RKO (cell line): Measurements from ENCODE around the gene PTGR1.
A peak's percentile ranks its signal among the peaks of the same experiment; 100 is the strongest.
"Not testable (repeated sequence)": the region's sequence is repeated elsewhere in the genome, so short reads cannot be mapped to it uniquely, and the experiment has no call there.

ENCODE experiments used
- DNase-seq: peaks from one replicate; pipeline ENCODE4 v3.0.0-alpha.2; 2016; ENCODE audit warnings: low spot score

Gene PTGR1

GRCh38 chr9:111613436-111614040, 14.1 kb upstream of the PTGR1 start:
- DNase-seq, result no peak

GRCh38 chr9:111610845-111611244, 11.4 kb upstream of the PTGR1 start:
- DNase-seq, result no peak

DNA sequence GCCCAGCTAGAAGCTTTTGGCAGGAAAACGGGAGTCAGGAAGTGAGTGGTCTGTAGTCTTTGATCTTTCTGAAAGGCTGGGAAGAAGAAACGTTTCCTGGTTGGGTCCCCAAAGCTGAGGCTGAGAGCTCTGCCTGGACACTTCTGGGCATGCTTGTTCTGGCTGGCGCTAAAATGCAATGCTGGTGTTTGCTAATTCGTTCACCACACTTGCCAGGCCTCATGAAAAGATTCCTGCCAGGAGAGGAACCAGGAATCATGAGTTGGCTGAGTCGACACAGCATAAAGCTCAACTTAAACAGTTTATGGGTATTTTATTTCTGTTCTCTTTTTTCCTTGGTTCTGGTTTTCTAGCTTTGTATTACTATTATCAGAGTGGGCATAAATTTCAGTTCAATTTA, 10.7 kb upstream of the PTGR1 start:
- no peak for DNase-seq

DNA sequence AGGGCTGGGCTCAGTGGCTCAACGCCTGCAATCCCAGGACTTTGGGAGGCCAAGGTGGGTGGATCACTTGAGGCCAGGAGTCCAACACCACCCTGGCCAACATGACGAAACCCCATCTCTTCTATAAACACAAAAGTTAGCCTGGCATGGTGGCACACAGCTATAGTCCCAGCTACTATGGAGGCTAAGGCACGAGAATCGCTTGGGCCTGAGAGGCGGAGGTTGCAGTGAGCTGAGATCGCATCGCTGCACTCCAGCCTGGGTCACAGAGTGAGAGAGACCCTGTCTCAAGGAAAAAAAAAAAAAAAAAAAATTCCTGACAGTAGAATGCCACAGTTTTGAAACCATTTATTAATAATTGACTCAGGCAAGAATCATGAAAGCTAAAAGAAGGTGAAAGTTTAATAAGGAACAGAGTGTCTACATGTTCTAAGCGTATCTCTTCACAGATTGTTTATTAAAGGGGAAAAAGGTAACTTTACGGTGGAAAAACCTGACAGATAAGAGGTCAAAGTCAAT, 5.7 kb upstream of the PTGR1 start:
- DNase-seq, result no peak

DNA sequence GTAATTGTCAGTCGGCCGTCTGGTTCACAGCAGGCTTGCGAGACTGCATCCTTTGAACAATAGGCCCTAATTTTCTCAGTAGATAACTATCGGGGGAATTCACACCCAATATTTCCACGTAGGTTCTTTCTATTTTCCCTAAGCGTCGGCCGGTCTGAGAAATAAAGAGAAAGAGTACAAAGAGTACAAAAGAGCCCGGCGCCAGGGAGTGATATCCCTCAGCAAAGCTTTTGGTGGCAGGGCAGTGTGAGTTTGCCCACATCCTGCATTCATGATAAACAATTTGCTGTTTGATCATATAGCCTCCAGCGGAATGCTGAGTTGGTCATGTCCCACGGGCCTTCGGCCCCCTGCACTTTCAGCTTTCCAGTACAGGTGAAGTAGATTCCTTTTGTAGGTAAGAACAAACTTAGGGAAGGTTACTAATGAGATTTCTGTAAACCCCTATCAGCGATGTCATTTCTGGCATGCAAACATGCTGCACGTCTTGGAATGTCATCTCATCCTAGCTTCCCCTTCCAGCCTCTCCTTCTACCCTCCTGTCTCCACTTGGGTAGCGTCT, 4.7 kb upstream of the PTGR1 start:
- DNase-seq, result no peak

DNA sequence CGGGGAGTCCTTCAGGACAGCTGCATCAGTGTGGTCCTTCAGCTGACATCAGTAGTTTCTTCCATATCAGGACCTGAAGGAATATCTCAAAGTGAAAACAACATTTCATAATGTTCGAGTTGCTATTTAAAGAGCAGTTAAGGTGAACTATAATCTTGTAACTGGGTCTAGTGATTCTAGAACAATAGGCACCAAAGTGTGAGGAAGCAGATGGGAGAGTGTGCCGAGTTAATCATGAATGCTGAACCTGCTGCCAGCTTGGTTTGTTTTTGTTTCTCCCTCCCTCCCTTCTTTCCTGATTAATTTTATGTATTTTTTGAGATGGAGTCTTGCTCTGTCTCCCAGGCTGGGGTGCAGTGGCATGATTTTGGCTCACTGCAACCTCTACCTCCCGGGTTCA, 3.6 kb upstream of the PTGR1 start:
- DNase-seq, result no peak

DNA sequence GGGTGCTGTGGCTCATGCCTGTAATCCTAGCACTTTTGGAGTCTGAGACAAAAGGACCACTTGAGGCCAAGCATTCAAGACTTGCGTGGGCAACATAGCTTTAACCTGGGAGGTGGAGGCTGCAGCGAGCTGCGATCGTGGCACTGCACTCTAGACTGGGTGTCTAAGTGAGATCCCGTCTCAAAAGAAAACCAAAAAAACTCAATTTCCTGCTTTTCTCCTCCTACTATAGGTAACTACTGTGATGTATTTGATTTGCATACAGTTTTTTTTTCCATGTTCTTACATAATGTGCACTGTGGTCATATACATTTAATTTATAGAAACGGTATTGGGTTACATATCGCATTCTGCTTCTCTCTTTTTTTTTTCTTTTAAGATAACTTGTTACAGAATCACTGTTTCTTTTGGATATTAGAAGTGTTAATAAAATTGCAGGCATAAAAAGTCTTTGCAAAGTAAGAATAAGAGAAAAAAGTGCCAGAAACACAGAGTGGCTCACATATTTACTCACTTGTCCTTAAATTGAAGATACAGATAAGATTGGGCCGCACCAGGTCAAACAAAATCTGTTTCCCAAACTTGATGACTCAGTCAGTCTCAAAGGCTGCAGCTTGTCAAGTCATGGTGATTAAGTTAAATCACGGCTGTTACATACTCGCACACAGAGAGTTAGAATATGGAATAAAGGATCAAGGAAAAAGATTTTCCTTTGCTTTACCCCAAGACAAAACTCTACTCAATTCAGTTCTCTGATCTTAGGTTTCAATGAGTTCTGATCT, 2.0 kb upstream of the PTGR1 start:
- DNase-seq, result peak; percentile 46

GRCh38 chr9:111599955-111600343, 502 bp upstream of the PTGR1 start:
- DNase-seq, result no peak

GRCh38 chr9:111598733-111599091, 735 bp downstream of the PTGR1 start:
- peak; percentile 67 for DNase-seq

DNA sequence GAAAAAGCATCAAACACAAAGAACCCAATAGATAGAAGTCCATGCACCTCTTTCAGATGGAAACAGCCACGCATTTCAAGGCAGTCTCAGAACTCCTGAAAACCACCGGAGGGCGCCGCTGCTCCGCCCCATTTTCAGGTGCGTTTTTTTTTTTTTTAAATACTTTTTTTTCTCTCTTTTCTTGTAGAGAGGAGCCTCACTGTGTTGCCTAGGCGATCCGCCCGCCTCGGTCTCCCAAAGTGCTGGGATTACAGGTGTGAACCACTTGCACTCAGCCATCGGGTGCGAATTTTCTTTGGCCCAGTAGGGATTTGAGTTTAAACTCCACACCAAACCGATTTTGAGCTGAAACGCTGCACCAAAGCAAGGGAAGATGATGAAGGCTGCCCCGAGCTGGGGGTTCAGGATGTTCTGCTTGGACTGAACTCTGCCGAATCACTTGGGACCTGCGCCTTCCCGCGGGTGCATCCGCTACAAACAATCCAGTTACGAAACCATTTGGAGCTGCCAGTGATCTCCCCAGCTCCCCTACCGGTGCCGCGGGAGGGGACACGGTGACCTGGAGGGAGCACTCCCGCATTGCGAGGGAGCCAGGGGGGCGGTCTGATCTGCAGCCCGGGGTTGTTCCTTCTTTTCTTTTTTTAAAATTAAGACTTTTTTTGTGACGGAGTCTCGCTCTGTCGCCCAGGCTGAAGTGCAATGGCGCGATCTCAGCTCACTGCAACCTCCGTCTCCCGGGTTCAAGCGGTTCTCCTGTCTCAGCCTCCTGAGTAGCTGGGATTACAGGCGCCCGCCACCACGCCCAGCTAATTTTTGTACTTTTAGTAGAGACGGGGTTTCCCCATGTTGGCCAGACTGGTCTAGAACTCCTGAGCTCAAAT, 1.4 kb downstream of the PTGR1 start:
- peak; percentile 84 for DNase-seq

DNA sequence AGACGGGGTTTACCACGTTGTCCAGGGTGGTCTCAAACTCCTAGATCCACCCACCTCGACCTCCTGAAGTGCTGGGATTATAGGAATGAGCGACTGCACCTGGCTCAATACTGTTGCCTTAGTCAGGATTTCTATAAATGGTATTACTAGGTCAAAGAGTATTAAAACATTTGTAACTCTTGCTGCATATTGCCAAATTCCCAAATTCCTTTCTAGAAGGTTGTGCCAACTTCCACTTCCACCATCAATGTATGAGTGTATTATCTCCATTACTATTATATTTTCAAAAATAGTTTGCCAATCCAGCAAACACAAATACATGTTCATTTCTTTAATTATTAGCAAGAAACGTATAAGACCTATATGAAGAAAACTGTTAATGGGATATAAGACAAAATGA, 10.6 kb downstream of the PTGR1 start:
- no peak for DNase-seq

DNA sequence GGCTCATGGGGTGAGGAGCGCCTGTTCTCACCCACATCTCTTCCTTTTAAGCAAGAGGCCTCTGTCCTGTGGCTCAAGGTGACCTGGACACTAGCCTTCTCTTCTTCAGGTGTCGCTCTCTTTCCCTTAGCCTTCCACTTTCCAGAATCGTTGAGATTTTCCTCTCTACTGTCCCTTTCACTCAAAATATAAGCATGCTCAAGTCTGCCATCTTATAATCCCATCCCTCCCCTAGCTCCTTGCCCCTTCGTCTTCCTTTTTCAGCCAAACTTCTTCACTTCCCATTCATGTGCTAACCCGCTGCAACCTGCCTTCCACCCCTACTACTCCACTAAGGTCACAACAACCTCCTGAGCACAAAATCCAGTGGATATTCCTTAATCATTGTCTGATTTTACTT, 13.1 kb downstream of the PTGR1 start:
- DNase-seq, result no peak

DNA sequence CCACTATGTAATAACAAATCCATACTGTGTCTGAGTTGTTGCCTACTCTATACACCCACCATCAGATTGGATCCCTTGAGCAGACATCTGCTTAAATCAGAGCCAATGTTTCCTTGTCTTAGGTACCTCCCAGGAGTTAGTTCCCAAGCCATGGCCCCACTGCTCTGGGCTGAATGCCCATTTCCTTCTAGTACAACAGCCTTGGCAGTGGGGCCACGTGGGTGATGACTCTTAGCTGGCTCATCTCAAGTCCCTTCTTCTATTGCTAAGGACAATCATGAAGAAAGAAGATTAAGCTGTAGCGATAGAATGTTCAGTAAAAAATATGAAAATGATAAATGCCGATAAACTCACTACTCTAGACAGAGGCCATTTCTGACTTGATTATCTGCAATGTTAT, 16.6 kb downstream of the PTGR1 start:
- peak; percentile 75 for DNase-seq

DNA sequence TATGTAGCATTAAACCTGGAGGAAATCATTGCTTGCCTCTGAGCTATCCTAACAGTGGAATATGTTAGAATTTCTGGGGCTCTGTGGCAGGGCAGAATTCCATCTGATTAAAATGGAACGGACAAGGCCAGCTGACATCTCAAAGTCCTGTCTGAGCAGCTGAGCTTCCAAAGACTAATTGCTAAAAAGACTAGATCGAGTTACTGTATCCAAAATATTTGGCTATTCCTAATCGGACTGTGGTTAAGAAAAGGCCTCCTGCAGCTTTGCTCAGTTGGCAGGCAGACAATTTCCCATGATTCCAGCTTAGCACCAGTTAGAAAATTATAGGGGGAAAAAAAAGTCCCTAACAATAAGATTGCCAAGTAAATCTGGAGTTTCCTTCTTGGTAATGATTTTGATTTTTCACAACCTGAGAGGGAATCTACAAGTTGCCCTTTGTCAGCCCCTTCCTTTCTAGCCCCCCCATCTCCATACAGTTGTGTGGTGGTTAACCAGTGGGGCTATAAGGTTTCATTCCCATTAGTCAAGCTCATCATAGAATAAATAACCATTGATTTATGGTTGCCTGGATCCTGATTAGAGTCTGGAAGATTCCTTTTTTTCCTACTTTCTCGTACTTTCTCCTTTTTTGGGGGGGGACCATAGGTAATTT, 26.4 kb downstream of the PTGR1 start:
- no peak for DNase-seq

- not testable (repeated sequence) for DNase-seq
Observed at GRCh38 chr9:111568127-111568526, 31.3 kb downstream of the PTGR1 start.

DNA sequence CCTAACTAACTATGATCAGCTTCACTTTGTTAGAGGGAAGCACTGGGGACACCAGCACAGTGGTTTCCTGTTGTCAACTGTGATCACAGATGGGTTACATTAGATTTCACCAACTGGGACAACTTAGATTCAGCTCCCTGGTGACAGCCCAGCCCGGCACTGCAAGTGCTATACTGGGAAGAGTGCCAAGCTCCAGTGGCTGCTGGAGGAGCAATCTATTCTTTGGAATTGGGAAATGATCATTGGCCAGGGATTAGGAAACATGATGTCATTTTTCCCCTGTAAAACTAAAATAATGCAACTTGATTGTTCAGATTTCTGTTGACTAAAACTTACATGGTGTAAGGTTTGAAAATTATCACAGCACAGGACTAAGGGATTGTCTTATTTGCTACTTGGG, 33.2 kb downstream of the PTGR1 start:
- no peak for DNase-seq

DNA sequence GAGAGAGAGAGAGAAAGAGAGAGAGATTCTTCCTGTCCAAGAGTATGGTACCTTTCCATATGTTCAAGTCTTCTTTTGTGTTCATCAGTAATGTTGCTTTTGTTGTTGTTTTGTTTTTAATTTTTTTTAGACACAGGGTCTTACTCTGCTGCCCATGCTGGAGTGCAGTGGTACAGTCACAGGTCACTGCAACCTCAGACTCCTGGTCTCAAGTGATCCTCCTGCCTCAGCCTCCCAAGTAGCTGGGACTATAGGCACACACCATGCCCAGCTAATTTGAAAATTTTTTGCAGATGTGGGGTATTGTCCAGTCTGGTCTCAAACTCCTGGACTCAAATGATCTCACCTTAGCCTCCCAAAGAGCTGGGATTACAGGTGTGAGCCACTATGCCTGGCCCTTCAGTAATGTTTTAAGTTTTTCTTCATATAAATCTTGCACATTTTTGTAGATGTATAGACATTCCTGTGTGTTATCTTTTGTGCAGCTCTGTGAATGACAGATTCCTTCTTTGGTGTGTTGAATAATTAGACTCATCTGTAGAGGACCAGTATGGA, 38.2 kb downstream of the PTGR1 start:
- DNase-seq, result peak; percentile 23

- DNase-seq, result peak; percentile 81
Observed at GRCh38 chr9:111559000-111559610, 40.3 kb downstream of the PTGR1 start.

DNA sequence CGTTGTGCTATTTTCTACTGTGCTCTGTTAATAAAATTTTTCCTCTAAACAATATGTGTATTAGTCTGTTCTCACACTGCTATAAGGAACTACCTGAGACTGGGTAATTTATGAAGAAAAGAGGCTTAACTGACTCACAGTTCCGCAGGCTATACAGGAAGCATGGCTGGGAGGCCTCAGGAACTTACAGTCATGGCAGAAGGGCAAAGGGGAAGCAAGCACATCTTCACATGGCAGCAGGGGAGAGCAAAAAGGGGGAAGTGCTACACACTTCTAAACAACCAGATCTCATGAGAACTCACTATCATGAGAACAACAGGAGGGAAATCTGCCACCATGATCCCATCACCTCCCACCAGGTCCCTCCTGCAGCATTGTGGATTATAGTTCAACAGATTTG, 44.0 kb downstream of the PTGR1 start:
- DNase-seq, result not testable (repeated sequence)

GRCh38 chr9:111548623-111549022, 50.8 kb downstream of the PTGR1 start:
- no peak for DNase-seq
